NCI-H187 (cell line): ENCODE data around the gene RNASE8.
"Not testable (repeated sequence)": the region's sequence is repeated elsewhere in the genome, so short reads cannot be mapped to it uniquely, and the experiment has no call there.

Experiments
- DNase-seq, 2 experiments: peaks; one replicate each; lab custom pipeline; 2025; lab: John Stamatoyannopoulos, UW

RNASE8 gene

DNA sequence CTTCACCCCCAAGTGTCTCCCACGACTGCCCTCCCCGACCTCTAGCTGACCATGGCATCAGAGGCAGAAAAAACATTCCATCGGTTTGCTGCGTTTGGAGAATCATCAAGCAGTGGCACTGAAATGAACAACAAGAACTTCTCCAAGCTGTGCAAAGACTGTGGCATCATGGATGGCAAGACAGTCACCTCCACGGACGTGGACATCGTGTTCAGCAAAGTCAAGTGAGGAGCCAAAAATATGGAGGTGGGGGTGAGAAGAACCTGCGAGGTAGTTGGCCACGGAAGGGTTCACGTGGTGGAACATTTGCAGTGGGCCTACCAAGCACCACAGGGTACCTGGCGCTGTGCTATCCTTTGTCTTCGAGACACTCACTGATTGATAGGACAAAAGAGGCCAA lies 27.1 kb upstream of the RNASE8 start:
- no peak for DNase-seq

DNA sequence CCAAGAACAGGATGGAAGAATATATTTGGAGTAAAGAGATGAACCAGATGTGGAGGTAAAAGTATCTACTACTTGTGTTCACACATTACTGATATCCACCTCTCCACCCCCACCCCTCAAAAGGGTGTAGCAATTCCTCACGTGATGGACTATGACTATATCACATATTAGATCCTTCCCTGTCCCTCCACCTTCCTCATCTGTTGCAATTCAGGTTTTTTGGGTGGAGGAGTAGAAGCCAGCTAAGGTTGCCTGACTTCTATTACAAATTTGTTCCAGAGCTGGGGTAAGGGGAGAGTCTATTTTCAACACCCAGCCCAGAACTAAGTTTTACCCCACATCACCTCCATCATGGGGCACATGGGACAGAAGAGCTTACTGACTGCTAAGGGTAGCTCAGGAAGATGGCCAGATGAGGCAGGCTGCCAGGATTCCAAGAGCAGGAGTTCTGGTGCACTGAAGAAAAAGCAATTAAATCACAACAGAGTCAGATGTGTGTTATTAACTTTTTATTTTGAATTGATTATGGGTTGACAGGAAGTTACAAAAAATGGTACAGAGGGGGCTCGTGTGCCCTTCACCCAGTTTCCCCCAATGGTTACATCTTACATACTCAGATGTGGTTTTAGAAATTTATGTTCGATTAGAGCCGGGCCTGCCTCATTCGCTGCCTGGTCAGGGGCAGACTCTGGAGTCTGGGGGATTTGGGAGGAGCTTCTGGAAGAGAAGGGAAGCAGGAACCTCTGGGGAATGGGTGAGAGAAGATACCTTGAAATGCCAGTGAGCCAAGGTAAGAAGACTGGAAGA lies 25.1 kb upstream of the RNASE8 start:
- no peak for DNase-seq

DNA sequence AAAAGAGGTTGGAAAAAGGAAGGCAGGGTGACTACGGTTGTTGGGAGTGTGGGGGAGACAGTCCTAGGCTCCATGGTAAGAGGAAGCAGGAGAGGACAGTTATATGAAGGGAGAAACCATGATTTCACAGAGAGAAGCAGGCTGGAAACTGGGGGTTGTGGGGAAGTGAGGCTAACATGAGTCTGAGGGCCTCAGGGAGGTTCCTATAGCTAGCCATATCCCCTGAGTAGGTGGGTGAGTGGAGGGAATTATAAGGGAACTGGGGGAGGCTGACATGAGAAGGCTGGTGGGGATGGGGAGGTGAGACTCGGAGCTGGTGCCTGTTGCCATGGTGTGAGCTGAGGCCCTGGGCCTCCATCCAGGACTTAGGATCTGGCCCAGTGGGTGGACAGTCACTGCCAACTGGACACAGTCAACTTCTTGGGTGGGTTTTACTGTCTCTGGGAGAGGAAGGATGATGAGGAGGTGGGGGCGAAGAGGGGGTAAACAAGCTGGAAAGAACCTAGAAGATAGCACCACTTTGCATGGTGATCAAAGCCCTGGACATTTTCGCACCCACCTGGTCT lies 24.4 kb upstream of the RNASE8 start:
- DNase-seq: no peak

DNA sequence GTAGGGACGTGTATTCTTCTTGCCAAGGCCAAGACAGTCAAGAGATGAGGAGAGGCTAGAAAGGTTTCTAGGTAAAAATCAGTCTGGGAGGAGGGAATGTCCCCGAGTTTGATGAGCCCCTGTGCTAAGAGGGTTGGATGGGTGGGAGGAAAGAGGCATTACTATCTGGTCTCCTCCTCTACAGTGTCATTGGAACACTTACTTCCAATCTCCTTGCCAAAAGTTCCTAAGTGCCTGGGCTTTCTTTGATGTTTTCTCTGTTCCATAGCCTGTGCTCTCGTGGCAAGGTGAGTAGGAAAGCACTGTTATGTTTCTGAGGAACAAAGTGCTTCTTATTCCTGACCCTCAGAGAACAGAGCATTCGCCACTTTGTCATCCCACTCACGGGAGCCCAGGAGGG lies 22.9 kb upstream of the RNASE8 start, which contains the start of gene RNASE13:
TSS of gene RNASE13 (minus strand) at position 101 of the 400 bp plus-strand sequence. CDS start 519 bp downstream, outside the sequence.
- no peak for DNase-seq

DNA sequence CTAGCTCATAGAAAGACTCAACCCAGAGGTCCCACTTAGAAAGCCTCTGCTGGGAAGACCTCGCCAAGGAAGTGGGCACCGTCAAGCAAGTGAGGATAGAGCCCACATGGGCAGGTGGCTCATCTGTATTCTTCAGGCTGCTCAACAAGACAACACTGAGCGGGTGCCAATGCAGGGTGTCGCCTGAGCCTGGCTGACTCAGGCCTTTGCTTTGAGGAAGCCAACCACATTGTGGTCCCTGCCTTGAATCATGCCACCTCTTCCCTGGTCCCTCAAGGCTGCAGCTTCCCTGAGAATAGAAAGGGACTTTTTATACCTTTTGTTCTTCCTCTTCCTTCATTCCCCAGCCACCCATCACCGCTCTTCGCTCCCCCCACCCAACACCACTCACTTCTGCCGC lies 20.9 kb upstream of the RNASE8 start:
- no peak for DNase-seq

DNA sequence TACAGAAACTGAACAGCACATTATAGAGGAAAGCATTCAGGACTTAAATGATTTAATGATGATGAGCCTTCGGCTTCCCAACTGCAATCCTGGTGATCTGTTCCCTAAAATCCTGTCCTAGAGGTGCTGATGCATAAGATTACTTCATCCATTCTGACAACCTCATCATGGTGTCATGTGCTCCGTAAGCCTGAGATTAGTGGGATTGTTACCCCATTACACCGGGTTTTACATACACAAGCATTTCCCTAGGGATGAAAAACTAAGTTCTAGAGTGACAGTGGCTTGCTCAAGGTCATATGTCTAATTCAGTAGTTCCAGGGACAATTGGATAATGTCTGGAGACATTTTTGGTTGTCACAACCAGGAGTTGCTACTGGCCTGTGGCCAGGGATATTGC lies 20.5 kb upstream of the RNASE8 start:
- DNase-seq: no peak

DNA sequence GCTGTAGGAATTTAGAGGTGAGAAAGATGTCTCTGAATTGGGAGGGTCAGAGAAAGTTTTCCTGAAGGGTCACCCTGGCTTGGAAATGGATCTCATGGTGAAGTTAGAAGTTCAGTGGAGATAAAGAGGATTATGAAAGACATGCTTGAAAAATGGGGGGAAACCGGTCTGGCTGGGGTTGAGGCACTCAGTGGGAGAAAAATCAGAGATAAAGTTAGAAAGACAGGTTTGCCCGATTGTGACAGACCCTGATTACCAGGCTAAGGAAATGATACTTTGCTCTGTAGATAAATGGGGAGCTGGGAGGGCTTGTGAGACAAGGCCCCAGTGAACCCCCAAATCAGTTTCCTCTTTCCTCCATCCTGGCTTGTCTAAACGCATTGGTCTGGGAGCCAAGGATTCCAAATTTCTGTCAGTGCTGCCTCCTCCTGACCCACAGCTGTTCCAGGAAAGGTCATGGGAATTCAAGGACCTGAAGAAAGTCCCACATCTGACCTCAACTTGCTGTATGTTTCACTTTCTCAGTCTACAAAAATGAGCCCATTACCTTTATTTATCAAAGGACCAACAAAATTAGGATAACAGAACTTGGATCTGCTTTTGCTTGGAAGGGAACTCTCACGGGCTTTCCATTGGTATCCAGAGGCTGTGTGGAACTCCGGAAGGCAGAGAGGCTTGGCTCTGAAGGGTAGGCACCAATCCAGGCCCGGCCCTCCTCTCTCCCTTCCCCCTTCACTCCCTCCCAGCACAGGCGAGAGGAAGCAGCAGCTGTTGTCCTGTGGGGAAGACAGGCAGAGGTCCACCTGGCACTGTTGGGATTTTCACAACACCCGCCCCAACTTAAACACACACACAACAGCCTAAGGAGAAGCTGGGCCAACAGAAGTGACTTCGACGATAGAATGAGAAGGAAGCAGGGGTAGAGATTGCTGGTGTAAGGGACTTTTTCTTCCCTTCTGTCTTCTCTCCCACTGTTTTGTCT lies 18.9 kb upstream of the RNASE8 start:
- DNase-seq: no peak

DNA sequence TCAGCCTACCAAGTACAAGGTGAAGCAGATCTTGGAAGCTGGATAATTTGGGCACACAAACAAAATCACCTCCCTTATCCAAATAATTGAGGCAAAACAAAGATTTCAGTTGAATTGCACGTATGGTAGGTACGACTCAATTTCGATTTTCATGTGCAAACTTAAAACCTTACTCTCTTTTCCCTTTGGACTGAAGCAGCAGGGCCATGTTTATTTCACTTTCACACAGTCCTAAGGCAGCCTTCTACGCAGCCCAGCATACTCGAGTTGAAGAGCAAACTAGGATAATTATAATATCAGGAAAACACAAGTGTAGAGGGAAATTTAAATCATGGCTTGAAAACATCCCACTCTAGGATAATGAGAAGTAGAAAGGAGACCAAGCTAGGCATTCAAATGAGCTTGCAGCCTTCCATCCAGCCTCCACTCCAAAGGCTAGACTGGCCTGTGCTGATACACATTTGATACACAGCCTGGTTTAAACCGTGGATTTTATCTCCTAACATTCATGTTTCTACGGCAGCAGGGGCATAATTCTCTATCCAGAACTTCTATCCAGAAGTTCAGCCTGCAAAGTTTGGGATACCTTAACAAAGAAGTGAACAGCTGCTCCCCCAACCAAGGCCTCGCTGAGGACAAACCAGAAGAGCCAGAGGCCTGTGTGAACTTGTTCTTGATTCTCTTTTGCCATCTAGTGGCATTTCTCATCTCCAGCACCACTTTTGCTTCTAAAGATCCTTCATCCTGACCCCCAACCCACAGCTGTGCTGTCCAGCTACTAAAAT lies 17.8 kb upstream of the RNASE8 start:
- DNase-seq: no peak

DNA sequence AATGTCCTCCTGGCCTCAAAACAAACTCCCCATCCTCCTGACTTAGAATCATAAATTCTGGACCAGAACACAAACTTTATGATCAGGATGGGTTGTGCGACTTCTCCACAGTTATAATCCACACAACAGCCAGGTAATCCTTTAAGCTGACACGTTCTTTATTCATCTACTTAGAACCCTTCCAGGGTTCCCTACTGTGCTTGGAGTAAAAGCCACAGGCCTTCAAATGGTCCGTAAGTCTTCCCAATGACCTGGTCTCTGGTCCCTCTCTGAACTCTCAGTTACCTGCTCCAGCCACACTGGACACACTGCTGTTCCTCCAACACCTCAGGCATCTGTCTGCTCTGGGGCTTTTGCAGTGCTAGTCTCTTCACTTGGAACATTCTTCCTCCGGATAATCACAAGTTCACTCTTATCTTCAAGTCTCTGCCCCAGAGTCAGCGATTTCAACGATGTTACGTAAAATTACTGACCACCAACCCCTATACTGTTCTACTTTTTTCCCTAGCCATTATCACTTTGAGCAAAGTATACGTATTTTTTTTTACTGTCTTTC lies 17.2 kb upstream of the RNASE8 start:
- no peak for DNase-seq

DNA sequence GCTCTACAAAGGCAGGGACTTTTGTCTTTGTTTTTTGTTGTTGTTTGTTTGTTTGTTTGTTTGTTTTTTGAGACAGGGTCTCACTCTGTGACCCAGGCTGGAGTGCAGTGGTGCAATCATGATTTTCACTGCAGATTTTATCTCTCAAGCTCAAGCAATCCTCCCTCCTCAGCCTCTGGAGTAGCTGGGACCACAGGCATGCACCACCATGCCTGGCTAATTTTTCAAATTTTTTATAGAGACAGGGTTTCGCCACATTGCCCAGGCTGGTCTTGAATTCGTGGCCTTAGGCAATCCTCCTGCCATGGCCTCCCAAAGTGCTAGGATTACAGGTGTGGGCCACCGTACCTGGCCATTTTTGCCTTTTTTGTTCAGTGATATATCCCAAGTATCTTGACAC lies 16.7 kb upstream of the RNASE8 start:
- DNase-seq: not testable (repeated sequence)

DNA sequence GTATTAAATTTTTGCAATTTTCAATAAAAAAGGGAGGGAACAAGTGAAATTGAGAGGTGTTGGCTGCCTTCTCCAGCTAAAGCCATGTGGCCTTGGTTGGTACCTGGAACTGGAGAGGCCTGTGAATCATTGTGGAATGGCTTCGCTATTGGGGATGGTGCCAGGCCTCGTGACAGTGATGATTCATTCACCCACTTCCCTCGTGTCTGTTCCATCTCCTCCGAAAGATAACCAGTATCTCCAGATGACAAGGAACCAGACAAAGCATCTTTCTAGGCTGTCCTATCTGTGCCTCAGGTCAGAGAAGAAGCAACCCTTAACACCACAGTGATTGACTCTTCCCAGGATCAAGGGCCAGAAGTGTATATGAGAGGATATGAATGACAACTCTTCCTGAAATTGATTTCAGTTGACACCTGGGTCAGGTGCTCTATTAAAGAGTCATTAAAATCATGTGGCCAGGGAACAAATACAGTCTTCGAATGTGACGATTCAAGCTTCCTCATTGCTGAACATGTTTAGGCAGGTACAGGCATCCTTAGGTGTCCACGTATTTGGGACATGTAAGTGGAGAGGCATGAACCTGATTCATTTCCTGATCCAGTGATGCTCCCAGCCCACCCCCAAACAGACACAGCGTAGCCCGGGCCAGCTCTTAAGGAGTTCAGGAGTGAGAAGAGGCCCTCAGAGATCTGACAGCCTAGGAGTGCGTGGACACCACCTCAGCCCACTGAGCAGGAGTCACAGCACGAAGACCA lies 15.8 kb upstream of the RNASE8 start, which contains the start of gene RNASE7:
TSS of gene RNASE7 (plus strand) at position 687 of the 758 bp plus-strand sequence. CDS start 631 bp downstream, outside the sequence.
- no peak for DNase-seq

DNA sequence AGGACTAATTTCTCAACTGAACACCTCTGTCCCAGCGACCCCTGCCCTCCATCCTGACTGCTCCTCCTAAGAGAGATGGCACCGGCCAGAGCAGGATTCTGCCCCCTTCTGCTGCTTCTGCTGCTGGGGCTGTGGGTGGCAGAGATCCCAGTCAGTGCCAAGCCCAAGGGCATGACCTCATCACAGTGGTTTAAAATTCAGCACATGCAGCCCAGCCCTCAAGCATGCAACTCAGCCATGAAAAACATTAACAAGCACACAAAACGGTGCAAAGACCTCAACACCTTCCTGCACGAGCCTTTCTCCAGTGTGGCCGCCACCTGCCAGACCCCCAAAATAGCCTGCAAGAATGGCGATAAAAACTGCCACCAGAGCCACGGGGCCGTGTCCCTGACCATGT lies 14.7 kb upstream of the RNASE8 start:
- no peak for DNase-seq

DNA sequence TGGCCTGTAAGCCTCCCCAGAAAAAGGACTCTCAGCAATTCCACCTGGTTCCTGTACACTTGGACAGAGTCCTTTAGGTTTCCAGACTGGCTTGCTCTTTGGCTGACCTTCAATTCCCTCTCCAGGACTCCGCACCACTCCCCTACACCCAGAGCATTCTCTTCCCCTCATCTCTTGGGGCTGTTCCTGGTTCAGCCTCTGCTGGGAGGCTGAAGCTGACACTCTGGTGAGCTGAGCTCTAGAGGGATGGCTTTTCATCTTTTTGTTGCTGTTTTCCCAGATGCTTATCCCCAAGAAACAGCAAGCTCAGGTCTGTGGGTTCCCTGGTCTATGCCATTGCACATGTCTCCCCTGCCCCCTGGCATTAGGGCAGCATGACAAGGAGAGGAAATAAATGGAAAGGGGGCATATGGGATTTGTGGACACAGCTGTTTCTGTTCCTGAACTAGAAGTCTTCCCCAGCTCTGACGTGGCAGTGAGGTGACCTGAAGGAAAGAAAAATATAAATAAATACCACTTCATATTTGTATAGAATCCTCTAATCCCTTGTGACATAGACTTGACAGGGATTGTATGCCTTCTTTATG lies 14.1 kb upstream of the RNASE8 start:
- DNase-seq: no peak

DNA sequence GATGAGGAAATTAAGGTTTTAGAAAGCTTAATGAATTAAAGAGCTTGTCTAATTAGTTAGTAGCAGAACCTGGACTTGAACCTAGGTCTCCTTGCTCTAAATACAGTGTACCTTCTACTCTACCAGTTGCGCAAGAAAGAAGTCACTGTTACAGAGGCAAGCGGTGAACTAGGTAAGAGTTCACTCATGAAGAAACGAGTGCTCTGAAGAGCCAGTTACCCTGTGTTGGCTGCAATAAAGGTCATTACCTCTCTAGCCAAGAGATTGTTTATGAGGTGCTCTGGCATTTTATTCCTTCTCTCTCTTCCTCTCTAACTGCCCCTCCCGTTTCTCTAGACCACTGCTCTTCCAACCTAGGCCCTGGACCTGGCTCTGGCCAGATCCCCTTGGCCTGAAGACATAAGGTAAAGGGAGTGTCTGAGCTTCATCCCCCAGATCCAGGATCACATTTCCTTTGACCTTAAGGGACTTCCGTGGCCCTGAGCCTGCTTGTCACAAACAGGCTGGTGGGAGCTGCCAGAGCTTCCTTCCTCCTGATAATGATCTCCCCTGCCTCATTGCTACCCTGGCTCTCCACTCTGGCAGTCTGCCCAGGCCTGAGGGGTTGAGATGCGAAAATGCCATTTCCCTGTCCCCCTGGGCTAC lies 13.5 kb upstream of the RNASE8 start:
- DNase-seq: no peak

DNA sequence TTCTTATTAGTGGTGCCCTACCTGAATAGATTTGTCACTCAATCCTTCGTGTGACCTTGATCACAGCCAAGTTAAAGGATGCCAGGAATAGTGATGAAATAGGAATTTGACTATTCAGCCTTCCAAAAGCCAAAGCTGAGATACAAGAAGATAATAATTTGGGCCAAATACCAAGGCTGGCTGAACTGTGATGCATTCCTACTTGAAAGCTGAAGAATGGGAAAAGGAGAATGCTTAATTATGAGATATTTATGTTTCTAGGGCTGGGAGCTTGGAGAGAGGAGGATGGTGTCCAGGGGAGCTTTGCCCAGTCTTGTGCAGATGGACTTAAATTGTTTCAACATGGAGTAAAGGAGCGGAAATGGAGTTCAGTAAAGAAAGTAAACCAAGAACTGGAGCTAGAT lies 10.2 kb upstream of the RNASE8 start:
- DNase-seq: no peak

DNA sequence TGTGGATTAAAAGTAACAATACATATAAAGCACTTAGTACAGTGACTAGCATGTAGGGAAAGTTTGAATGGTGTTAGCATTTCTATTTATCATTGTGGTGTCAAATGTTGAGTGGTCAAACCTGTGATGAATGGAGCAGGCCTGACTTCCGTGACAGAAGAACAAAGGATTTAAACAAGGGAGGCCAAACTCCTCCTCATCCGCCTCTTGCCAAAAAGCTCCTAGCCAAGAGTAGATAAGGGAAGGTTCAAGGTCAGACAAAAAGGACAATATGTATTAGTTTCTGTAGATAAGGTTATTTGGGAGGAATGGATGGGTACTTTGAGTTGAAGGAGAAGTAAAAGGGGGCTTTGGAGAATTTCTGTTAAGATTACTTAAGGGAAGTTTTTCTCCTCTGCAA lies 9.0 kb upstream of the RNASE8 start:
- DNase-seq: no peak

DNA sequence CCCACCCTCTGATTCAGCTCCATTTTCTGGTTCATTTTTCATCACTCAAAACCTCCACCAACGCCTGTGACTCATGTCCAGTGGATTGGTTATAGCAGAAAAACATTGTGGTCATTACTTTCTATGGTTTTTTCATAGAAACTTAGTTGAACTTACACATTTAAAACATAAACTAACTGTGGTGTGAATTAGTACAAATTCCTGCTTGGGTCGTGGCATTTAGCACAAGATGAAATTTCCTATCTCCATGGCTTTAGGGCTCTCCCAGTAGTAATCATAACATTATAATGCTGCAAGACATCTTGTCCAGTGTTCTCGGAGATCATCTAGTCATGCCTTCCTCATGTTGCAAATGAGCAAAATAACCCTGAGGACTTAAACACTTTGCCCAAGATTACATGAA lies 8.3 kb upstream of the RNASE8 start:
- no peak for DNase-seq

DNA sequence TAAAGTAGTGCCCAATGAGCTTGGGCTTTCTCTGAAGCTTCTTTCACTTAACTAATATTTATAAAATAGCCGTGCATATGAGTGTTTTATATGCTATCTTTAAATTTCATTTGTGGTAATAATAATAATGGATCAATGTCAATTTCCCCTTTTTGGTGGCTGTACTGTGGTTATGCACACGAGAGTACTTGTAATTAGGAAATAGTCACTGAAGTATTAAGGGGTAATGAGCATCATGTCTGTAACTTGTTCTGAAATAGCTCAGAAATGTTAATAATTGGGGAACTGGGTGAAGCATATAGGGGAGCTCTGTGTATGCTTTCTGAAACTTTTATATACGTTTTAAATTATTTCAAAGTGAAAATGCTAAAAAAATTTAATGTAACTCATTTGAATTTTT lies 7.0 kb upstream of the RNASE8 start:
- DNase-seq: no peak
